ENCODE results near the gene SAPCD2. TPM values are rescaled to one million over a fixed set of nuclear protein-coding genes. Genes with fewer than 3 reads are reported as not detected.
A peak's percentile ranks its signal among the peaks of the same experiment; 100 is the strongest.

The SAPCD2 gene
- total RNA-seq, 1 experiment from 2014 or later: 59.9 TPM

DNA sequence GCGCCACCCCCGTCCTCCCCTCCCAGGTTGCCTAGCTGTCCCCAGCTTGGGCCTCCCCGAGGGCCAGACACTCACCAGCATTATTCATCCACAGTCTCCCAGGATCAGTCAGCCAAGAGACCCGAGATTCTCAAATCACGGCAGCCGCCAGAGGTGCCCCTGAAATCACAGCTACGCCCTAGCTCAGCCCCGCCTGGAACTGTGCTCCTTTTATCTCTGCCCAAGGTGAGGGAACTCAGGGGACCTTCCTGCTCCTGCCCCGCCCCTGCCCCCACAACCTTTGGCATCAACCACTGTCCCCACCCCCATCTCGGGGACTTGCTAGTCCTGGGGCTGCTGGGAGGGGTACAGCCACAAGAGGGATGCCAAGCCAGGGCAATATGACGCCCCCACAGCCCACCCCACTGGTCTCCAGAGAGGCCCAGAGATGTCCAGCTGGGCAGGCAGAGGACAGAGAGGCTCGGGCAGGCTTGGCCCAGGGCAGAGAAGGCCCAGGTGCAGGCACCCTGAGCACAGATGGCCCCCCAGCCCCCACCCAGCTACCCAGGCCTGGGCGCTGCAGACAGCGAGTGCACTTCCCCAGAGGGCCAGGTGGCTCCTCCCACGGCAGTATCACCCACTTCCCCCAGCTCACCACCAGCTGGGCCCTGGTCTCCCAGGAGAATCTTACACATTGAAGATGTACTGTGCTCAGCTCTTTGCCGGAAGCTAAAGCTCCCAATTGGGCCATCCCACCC lies 38.3 kb downstream of the SAPCD2 start, which contains the start of gene FUT7:
FUT7 (minus strand) TSS at position 185 of the 737 bp plus-strand sequence; CDS start at position 88, 97 bp downstream.
- no peak for DNase-seq
- no peaks in the 10 kb centered on the region for H3K36me3 ChIP-seq (replicated peaks; ENCODE audit: control insufficient read depth, insufficient read depth, low read length)
- H3K27me3 ChIP-seq (ENCODE audit: control insufficient read depth, insufficient read depth, low read length): peaks cover 16% of the 10 kb centered on the region
- no peak within 1 kb of the TSS for H3K4me3 ChIP-seq (ENCODE audit: insufficient read depth, low read depth, low read length)

- DNase-seq: no peak
- H3K27me3 ChIP-seq (ENCODE audit: control insufficient read depth, insufficient read depth, low read length): peaks cover 17% of the 10 kb centered on the region
- no peaks in the 10 kb centered on the region for H3K36me3 ChIP-seq (replicated peaks; ENCODE audit: control insufficient read depth, insufficient read depth, low read length)
- no peak overlapping the region for H3K4me3 ChIP-seq (ENCODE audit: insufficient read depth, low read depth, low read length)
Observed at GRCh38 chr9:137030538-137031527, 39.5 kb downstream of the SAPCD2 start.

- DNase-seq: no peak
- no peaks in the 10 kb centered on the region for H3K36me3 ChIP-seq (replicated peaks; ENCODE audit: control insufficient read depth, insufficient read depth, low read length)
- H3K4me3 ChIP-seq (ENCODE audit: insufficient read depth, low read depth, low read length): no peak overlapping the region
- H3K27me3 ChIP-seq (ENCODE audit: control insufficient read depth, insufficient read depth, low read length): peaks cover 17% of the 10 kb centered on the region
Observed at GRCh38 chr9:137030006-137030405, 40.4 kb downstream of the SAPCD2 start.

- Histone ChIP-seq H3K36me3 (replicated peaks; ENCODE audit: control insufficient read depth, insufficient read depth, low read length) (no peaks in the 10 kb centered on the region), H3K4me3 (ENCODE audit: insufficient read depth, low read depth, low read length) (peak overlapping the region; percentile 53; the same call in 1 of the 2 replicates), H3K27me3 (ENCODE audit: control insufficient read depth, insufficient read depth, low read length) (peaks cover 17% of the 10 kb centered on the region)
- peak; percentile 94 for DNase-seq
Observed at GRCh38 chr9:137029058-137029936, 41.1 kb downstream of the SAPCD2 start.

DNA sequence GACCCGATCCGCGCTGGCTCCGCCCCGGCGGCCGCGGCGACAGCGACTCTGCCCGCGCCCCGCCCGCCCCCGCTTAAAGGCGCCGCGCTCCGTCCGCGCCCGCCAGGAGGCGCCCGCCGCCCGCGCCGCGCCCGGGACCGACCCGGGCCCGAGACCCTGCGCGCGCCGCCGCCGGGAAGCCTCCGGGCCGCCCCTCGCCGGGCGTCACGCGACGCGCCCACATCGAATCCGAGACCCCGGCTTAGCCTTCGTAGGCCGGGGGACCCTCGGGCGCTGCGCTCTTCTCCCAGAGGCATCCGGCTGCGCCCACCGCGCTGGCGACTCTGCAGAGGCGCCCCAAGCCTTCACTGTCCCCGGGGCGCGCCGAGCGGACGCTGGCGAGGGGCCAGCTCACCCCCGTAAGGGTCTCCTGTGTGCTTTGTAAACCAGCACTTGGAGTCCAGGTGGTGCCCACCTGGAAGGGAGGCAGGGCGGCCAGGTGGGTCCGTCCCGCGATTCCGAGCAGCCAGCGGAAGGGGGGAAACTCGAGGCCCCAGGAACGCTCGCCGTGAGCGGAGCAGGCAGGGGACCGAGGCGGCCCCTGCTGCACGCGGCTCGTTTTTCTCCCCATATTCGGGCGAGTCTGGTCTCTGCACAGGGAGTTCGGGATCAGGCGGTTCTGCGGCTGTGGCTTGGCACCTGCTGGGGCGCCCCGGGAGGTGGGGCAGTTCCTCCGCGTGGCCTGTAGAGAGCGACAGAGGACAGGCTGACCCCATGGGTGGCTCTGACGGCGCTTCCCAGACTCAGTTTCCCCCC lies 41.9 kb downstream of the SAPCD2 start:
- peak; percentile 97 for DNase-seq
- peaks cover 17% of the 10 kb centered on the region for H3K27me3 ChIP-seq (ENCODE audit: control insufficient read depth, insufficient read depth, low read length)
- no peaks in the 10 kb centered on the region for H3K36me3 ChIP-seq (replicated peaks; ENCODE audit: control insufficient read depth, insufficient read depth, low read length)
- peak overlapping the region; percentile 53 for H3K4me3 ChIP-seq (ENCODE audit: insufficient read depth, low read depth, low read length)

GRCh38 chr9:137027369-137028262 lies 42.7 kb downstream of the SAPCD2 start, which contains the start of gene ABCA2:
Gene ABCA2, minus strand, starts transcription at chr9:137028237. Its CDS starts 97 bp downstream, at chr9:137028140.
- peak within 1 kb of the TSS; percentile 53 for H3K4me3 ChIP-seq (ENCODE audit: insufficient read depth, low read depth, low read length)
- peak; percentile 81 for DNase-seq
- peaks cover 17% of the 10 kb centered on the region for H3K27me3 ChIP-seq (ENCODE audit: control insufficient read depth, insufficient read depth, low read length)
- no peaks in the 10 kb centered on the region for H3K36me3 ChIP-seq (replicated peaks; ENCODE audit: control insufficient read depth, insufficient read depth, low read length)

GRCh38 chr9:137026828-137027227 lies 43.5 kb downstream of the SAPCD2 start:
- Histone ChIP-seq H3K4me3 (ENCODE audit: insufficient read depth, low read depth, low read length) (no peak overlapping the region), H3K27me3 (ENCODE audit: control insufficient read depth, insufficient read depth, low read length) (peaks cover 17% of the 10 kb centered on the region), H3K36me3 (replicated peaks; ENCODE audit: control insufficient read depth, insufficient read depth, low read length) (no peaks in the 10 kb centered on the region)
- DNase-seq: no peak

- DNase-seq: no peak
- no peak overlapping the region for H3K4me3 ChIP-seq (ENCODE audit: insufficient read depth, low read depth, low read length)
- H3K27me3 ChIP-seq (ENCODE audit: control insufficient read depth, insufficient read depth, low read length): peaks cover 17% of the 10 kb centered on the region
- H3K36me3 ChIP-seq (replicated peaks; ENCODE audit: control insufficient read depth, insufficient read depth, low read length): no peaks in the 10 kb centered on the region
Observed at GRCh38 chr9:137026384-137026783, 44.0 kb downstream of the SAPCD2 start.

GRCh38 chr9:137025517-137025966 lies 44.8 kb downstream of the SAPCD2 start:
- no peak overlapping the region for H3K4me3 ChIP-seq (ENCODE audit: insufficient read depth, low read depth, low read length)
- H3K27me3 ChIP-seq (ENCODE audit: control insufficient read depth, insufficient read depth, low read length): peaks cover 17% of the 10 kb centered on the region
- no peak for DNase-seq
- no peaks in the 10 kb centered on the region for H3K36me3 ChIP-seq (replicated peaks; ENCODE audit: control insufficient read depth, insufficient read depth, low read length)

- peaks cover 10% of the 10 kb centered on the region for H3K27me3 ChIP-seq (ENCODE audit: control insufficient read depth, insufficient read depth, low read length)
- no peak overlapping the region for H3K4me3 ChIP-seq (ENCODE audit: insufficient read depth, low read depth, low read length)
- H3K36me3 ChIP-seq (replicated peaks; ENCODE audit: control insufficient read depth, insufficient read depth, low read length): no peaks in the 10 kb centered on the region
- DNase-seq: no peak
Observed at GRCh38 chr9:137023583-137023991, 46.8 kb downstream of the SAPCD2 start.

GRCh38 chr9:137023157-137023556 lies 47.2 kb downstream of the SAPCD2 start:
- no peak for DNase-seq

DNA sequence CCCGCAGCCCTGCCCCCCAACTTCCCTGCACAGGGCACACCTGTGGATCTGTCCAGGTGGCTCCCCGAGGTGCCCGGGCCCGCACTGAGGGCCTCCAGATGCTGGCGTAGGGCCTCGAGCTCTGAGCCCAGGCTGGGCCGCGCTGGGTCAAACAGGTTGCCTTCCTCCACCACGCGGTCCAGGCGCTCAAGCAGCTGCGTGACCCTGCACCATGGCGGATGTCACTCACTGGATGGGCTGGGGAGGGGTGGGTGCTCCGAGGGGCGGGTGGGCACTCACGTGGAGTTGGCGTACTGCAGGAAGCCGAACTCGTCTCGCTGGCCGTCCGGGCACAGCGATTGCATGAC lies 47.7 kb downstream of the SAPCD2 start:
- Histone ChIP-seq H3K4me3 (ENCODE audit: insufficient read depth, low read depth, low read length) (no peak overlapping the region), H3K27me3 (ENCODE audit: control insufficient read depth, insufficient read depth, low read length) (peaks cover 6% of the 10 kb centered on the region), H3K36me3 (replicated peaks; ENCODE audit: control insufficient read depth, insufficient read depth, low read length) (no peaks in the 10 kb centered on the region)
- DNase-seq: no peak

More at GRCh38 chr9:137023157-137023556, 47.2 kb downstream of the SAPCD2 start:
- Histone ChIP-seq H3K27me3 (ENCODE audit: control insufficient read depth, insufficient read depth, low read length) (peaks cover 6% of the 10 kb centered on the region), H3K4me3 (ENCODE audit: insufficient read depth, low read depth, low read length) (no peak overlapping the region), H3K36me3 (replicated peaks; ENCODE audit: control insufficient read depth, insufficient read depth, low read length) (no peaks in the 10 kb centered on the region)

All from H7 (cell line).